BLaER1 (cell line): ENCODE results near the gene LMF2.

Experiments
- H3K27ac ChIP-seq: shearing (Covaris generic); formaldehyde crosslinking; 2 replicates; pipeline ENCODE4 v1.8.1; 2022
- H3K27me3 ChIP-seq: shearing (Covaris generic); formaldehyde crosslinking; 2 replicates; pipeline ENCODE4 v1.8.1; 2022
- H3K36me3 ChIP-seq: shearing (Covaris generic); formaldehyde crosslinking; 2 replicates; pipeline ENCODE4 v1.8.1; 2022
- H3K4me1 ChIP-seq: shearing (Covaris generic); formaldehyde crosslinking; 2 replicates; pipeline ENCODE4 v1.8.1; 2022
- H3K4me2 ChIP-seq: shearing (Covaris generic); formaldehyde crosslinking; 2 replicates; pipeline ENCODE4 v1.8.1; 2022
- H3K4me3 ChIP-seq: shearing (Covaris generic); formaldehyde crosslinking; 2 replicates; pipeline ENCODE4 v1.8.1; 2022
- H3K9ac ChIP-seq: shearing (Covaris generic); formaldehyde crosslinking; 2 replicates; pipeline ENCODE4 v1.8.1; 2022
- H3K9me3 ChIP-seq: shearing (Covaris generic); formaldehyde crosslinking; 2 replicates; pipeline ENCODE4 v1.8.1; 2022
- H4K20me1 ChIP-seq: shearing (Covaris generic); formaldehyde crosslinking; 2 replicates; pipeline ENCODE4 v1.8.1; 2022
- Cebpa-rat ChIP-seq: shearing (Covaris generic); IDR thresholded peaks from 2 replicates; pipeline ENCODE4 v1.8.1; 2022

The LMF2 gene

GRCh38 chr22:50490531-50491308, 16.8 kb downstream of the LMF2 start:
- peak overlapping the region; percentile 19; the same call in 1 of the 2 replicates for H3K4me3 ChIP-seq
- TF ChIP-seq Cebpa-rat = no peak
- H3K9ac ChIP-seq = peak overlapping the region; percentile 19; the same call in 1 of the 2 replicates
- no peaks in the 10 kb centered on the region for H3K9me3 ChIP-seq
- H3K27ac ChIP-seq = peak overlapping the region; percentile 48; the same call in 1 of the 2 replicates
- peak overlapping the region; percentile 82 for H3K4me2 ChIP-seq
- H3K36me3 ChIP-seq = no peaks in the 10 kb centered on the region
- no peaks in the 10 kb centered on the region for H3K27me3 ChIP-seq
- no peaks in the 10 kb centered on the region for H4K20me1 ChIP-seq
- H3K4me1 ChIP-seq = peaks cover 55% of the 10 kb centered on the region

DNA sequence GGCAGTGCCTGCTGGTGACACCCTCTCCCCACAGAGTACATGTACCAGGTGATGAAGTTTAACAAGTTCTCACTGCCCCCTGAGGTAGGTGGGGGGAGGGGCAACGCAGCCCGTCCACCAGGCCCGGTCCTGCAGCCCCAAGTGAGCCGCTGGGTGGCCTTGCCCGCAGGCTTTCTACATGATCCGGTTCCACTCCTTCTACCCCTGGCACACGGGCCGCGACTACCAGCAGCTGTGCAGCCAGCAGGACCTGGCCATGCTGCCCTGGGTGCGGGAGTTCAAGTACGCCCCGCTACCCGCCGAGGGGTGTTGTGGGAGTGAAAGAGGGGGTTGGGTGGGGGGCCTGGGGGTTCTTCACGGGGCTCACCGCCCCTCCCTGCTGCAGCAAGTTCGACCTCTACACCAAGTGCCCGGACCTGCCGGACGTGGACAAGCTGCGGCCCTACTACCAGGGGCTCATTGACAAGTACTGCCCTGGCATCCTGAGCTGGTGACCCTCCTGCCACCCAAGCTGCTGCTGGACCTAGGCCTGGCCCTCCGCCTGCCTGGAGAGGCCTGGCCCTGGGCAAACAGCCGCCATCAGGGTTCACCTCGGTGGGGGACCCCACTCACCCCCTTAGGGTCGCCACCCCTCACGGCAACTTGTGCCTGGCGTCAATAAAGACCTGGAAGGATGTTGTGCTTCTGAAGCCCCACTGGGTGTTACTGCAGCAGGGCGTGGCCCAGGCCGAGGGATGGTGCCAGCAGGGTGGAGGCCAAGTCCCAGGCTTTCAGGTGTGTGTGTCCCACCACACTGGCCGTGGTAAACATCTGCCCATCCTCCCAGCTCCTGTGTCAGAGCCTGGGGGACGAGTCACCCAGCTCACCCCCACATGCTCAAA, 17.9 kb downstream of the LMF2 start:
- no peak for TF ChIP-seq Cebpa-rat
- Histone ChIP-seq H3K4me2 (peak overlapping the region; percentile 82), H3K9me3 (no peaks in the 10 kb centered on the region), H3K4me1 (peaks cover 62% of the 10 kb centered on the region), H3K9ac (no peak overlapping the region), H3K27ac (no peak overlapping the region), H3K36me3 (no peaks in the 10 kb centered on the region), H3K4me3 (no peak overlapping the region), H4K20me1 (peaks cover under 1% of the 10 kb centered on the region; the same call in 1 of the 2 replicates), H3K27me3 (no peaks in the 10 kb centered on the region)

GRCh38 chr22:50488886-50489285, 18.6 kb downstream of the LMF2 start:
- Histone ChIP-seq H3K27me3 (no peaks in the 10 kb centered on the region), H3K9ac (no peak overlapping the region), H3K4me1 (peaks cover 69% of the 10 kb centered on the region), H3K9me3 (no peaks in the 10 kb centered on the region), H3K27ac (no peak overlapping the region), H3K4me3 (no peak overlapping the region), H3K36me3 (no peaks in the 10 kb centered on the region), H4K20me1 (peaks cover 7% of the 10 kb centered on the region; the same call in 1 of the 2 replicates), H3K4me2 (no peak overlapping the region)
- no peak for TF ChIP-seq Cebpa-rat

- Histone ChIP-seq H3K9me3 (no peaks in the 10 kb centered on the region), H3K4me1 (peaks cover 76% of the 10 kb centered on the region), H3K27ac (no peak overlapping the region), H3K4me2 (peak overlapping the region; percentile 70), H3K9ac (no peak overlapping the region), H3K4me3 (no peak overlapping the region), H3K36me3 (no peaks in the 10 kb centered on the region), H4K20me1 (peaks cover 15% of the 10 kb centered on the region; the same call in 1 of the 2 replicates), H3K27me3 (0 out of 2 replicates have a peak, but pooled peaks cover under 1% of the 10 kb centered on the region)
- no peak for TF ChIP-seq Cebpa-rat
These were observed 19.4 kb downstream of the LMF2 start for GRCh38 chr22:50488006-50488677.

- TF ChIP-seq Cebpa-rat = no peak
- Histone ChIP-seq H3K4me3 (peak overlapping the region; percentile 11; the same call in 1 of the 2 replicates), H3K4me1 (peaks cover 83% of the 10 kb centered on the region), H4K20me1 (peaks cover 22% of the 10 kb centered on the region; the same call in 1 of the 2 replicates), H3K9me3 (no peaks in the 10 kb centered on the region), H3K27ac (peak overlapping the region; percentile 71), H3K4me2 (peak overlapping the region; percentile 70), H3K27me3 (peaks cover 7% of the 10 kb centered on the region; the same call in 1 of the 2 replicates), H3K36me3 (no peaks in the 10 kb centered on the region), H3K9ac (peak overlapping the region; percentile 49)
These were observed 20.1 kb downstream of the LMF2 start for GRCh38 chr22:50487290-50488005.

DNA sequence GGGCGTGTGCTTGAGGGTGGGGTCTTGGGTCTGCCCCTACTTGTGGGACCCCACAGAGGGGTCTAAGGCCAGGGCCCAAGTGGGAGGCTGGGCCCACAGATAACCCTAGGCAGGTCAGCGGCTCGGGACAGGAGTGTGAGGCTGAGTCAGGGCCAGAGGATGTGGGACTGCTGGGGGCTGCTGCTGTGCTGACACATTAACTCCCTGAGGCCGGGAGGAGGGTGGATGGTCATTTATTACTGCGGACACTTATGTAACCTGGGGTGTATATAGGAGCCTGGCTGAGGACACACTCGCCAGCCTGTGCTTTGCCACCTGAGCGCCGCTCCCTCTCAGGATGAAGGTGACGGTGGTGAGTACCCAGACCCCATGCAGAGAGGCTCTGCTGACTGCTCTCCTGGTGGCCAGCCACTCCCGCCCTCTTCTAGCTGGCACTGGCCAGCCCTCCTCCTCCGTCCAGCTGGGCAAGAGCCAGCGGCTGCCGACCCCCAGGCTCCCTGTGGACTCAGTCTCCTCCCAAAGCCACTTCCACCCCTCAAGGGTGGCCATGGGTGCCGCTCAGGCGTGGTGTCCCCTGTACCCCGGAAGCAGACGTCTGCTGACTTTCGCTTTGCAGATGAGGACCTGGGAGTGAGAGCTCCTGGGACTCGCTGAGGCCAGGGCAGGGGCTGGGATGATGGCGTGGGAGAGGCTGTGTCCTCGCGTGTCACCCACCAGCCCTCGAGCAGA, 20.8 kb downstream of the LMF2 start, which contains the start of gene MIOX:
TSS of gene MIOX (plus strand) at position 299 of the 729 bp plus-strand sequence. CDS start at position 338, 39 bp downstream.
- H3K4me2 ChIP-seq = peak within 1 kb of the TSS; percentile 70
- peaks cover 89% of the 10 kb centered on the region for H3K4me1 ChIP-seq
- no peaks in the 10 kb centered on the region for H3K9me3 ChIP-seq
- H3K27me3 ChIP-seq = peaks cover 14% of the 10 kb centered on the region; the same call in 1 of the 2 replicates
- peak within 1 kb of the TSS; percentile 11; the same call in 1 of the 2 replicates for H3K4me3 ChIP-seq
- peaks cover 25% of the 10 kb centered on the region; the same call in 1 of the 2 replicates for H4K20me1 ChIP-seq
- peak within 1 kb of the TSS; percentile 49 for H3K9ac ChIP-seq
- H3K27ac ChIP-seq = peak within 1 kb of the TSS; percentile 71
- no peaks in the 10 kb centered on the region for H3K36me3 ChIP-seq
- no peak for TF ChIP-seq Cebpa-rat

- no peak overlapping the region for H3K27ac ChIP-seq
- H3K4me2 ChIP-seq = peak overlapping the region; percentile 42
- no peak overlapping the region for H3K4me3 ChIP-seq
- H3K9me3 ChIP-seq = no peaks in the 10 kb centered on the region
- H3K27me3 ChIP-seq = peaks cover 27% of the 10 kb centered on the region
- no peak overlapping the region for H3K9ac ChIP-seq
- peaks cover 25% of the 10 kb centered on the region; the same call in 1 of the 2 replicates for H4K20me1 ChIP-seq
- H3K36me3 ChIP-seq = no peaks in the 10 kb centered on the region
- H3K4me1 ChIP-seq = peaks cover 87% of the 10 kb centered on the region
- TF ChIP-seq Cebpa-rat = no peak
These were observed 22.0 kb downstream of the LMF2 start for GRCh38 chr22:50485221-50486131.
